GM10266 (cell line): ENCODE measurements around the gene PATJ.

ENCODE experiments used
- DNase-seq: peaks from one replicate; pipeline ENCODE4 v3.0.0; 2012; ENCODE audit errors: extremely low spot score
- CTCF ChIP-seq: IDR thresholded peaks from 2 replicates; pipeline ENCODE4 v1.5.1; 2012; ENCODE audit warnings: mild to moderate bottlenecking, low read depth; ENCODE audit not compliant: control insufficient read depth, insufficient read depth; ENCODE audit errors: missing control alignments

PATJ gene

GRCh38 chr1:61754545-61754944 lies 12.3 kb downstream of the PATJ start:
- DNase-seq, result no peak
- no peak for TF ChIP-seq CTCF

GRCh38 chr1:61756773-61757172 lies 14.5 kb downstream of the PATJ start:
- no peak for TF ChIP-seq CTCF
- DNase-seq, result no peak

GRCh38 chr1:61757950-61758349 lies 15.7 kb downstream of the PATJ start:
- no peak for TF ChIP-seq CTCF
- DNase-seq, result no peak

- DNase-seq, result no peak
- no peak for TF ChIP-seq CTCF
These were observed 27.9 kb downstream of the PATJ start for GRCh38 chr1:61770131-61770530.

- no peak for DNase-seq
- no peak for TF ChIP-seq CTCF
These were observed 33.8 kb downstream of the PATJ start for GRCh38 chr1:61776091-61776490.

- TF ChIP-seq CTCF, result no peak
- DNase-seq, result no peak
These were observed 37.0 kb downstream of the PATJ start for GRCh38 chr1:61779231-61779630.

- no peak for DNase-seq
- TF ChIP-seq CTCF, result no peak
These were observed 38.9 kb downstream of the PATJ start for GRCh38 chr1:61781151-61781550.
